ENCODE results near the gene G0S2. TPM values are rescaled to one million over a fixed set of nuclear protein-coding genes. Genes with fewer than 3 reads are reported as not detected.

G0S2 gene
- total and polyA plus RNA-seq, 2 experiments from 2014 or later = 3.2 to 8.2 TPM

- TF ChIP-seq ZNF462 (CRISPR knock-in tag; IDR thresholded peaks at IDR 0.05) (no peak), JUNB (IDR thresholded peaks at IDR 0.05; ENCODE audit: unreplicated experiment) (no peak), CREB1 (CRISPR knock-in tag; IDR thresholded peaks at IDR 0.05; ENCODE audit: low read depth) (no peak), POLR2AphosphoS5 (IDR thresholded peaks at IDR 0.05; ENCODE audit: low read depth) (no peak), NANOG (IDR thresholded peaks at IDR 0.05; ENCODE audit: borderline replicate concordance) (no peak), EZH2 (IDR thresholded peaks at IDR 0.05; ENCODE audit: low read depth, unreplicated experiment) (no peak), ETS1 (IDR thresholded peaks at IDR 0.05) (no peak), EZH2phosphoT487 (IDR thresholded peaks at IDR 0.05; ENCODE audit: unreplicated experiment) (no peak), ZNF114 (CRISPR knock-in tag; IDR thresholded peaks at IDR 0.05) (no peak), STAT1 (IDR thresholded peaks at IDR 0.05; ENCODE audit: unreplicated experiment) (no peak)
Observed at GRCh38 chr1:209643285-209644020, 31.8 kb upstream of the G0S2 start (continued).
